Trophoblast cell (in vitro differentiated cells and primary cell): ENCODE results near the gene MKLN1.
"Not testable (repeated sequence)": the region's sequence is repeated elsewhere in the genome, so short reads cannot be mapped to it uniquely, and the experiment has no call there.

Experiments
- DNase-seq, 2 donors: peaks; one replicate each; pipeline ENCODE4 v3.0.0-alpha.2; 2016
- H2AFZ ChIP-seq: 2 replicates; pipeline ENCODE4 v1.6.1; 2013; ENCODE audit warnings: low read length, moderate library complexity, mild to moderate bottlenecking; ENCODE audit not compliant: insufficient read depth, poor library complexity
- H2AK5ac ChIP-seq: 2 replicates; pipeline ENCODE4 v1.6.1; 2013; ENCODE audit warnings: mild to moderate bottlenecking, low read length
- H2BK120ac ChIP-seq: 2 replicates; pipeline ENCODE4 v1.6.1; 2013; ENCODE audit warnings: low read length, mild to moderate bottlenecking, moderate library complexity; ENCODE audit not compliant: insufficient read depth, poor library complexity
- H2BK12ac ChIP-seq: 2 replicates; pipeline ENCODE4 v1.6.1; 2013; ENCODE audit warnings: mild to moderate bottlenecking, low read length, moderate library complexity
- H2BK5ac ChIP-seq: 2 replicates; pipeline ENCODE4 v1.6.1; 2013; ENCODE audit warnings: low read length, low read depth, moderate library complexity, mild to moderate bottlenecking; ENCODE audit not compliant: poor library complexity
- H3K14ac ChIP-seq: 2 replicates; pipeline ENCODE4 v1.6.1; 2013; ENCODE audit warnings: mild to moderate bottlenecking, low read length
- H3K18ac ChIP-seq: 2 replicates; pipeline ENCODE4 v1.6.1; 2013; ENCODE audit warnings: mild to moderate bottlenecking, low read length
- H3K23ac ChIP-seq: 2 replicates; pipeline ENCODE4 v1.6.1; 2013; ENCODE audit warnings: low read length
- H3K27ac ChIP-seq: 2 replicates; pipeline ENCODE4 v1.5.1; 2013; ENCODE audit warnings: low read depth, mild to moderate bottlenecking, inconsistent platforms, low read length, moderate library complexity
- H3K27me3 ChIP-seq: 2 replicates; pipeline ENCODE4 v1.6.1; 2013; ENCODE audit warnings: inconsistent platforms, mild to moderate bottlenecking, low read length, moderate library complexity; ENCODE audit not compliant: insufficient read depth
- H3K36me3 ChIP-seq, 2 experiments: 1 replicate in 1 of 2; 2 replicates in 1 of 2; pipeline ENCODE4 v1.6.1; 2013; ENCODE audit warnings: low read length in 2 of 2, mild to moderate bottlenecking in 2 of 2, moderate library complexity in 1 of 2; ENCODE audit not compliant: insufficient read depth in 2 of 2, control insufficient read depth in 1 of 2
- H3K4ac ChIP-seq: 2 replicates; pipeline ENCODE4 v1.6.1; 2013; ENCODE audit warnings: low read depth, mild to moderate bottlenecking, low read length, moderate library complexity
- H3K4me1 ChIP-seq, 2 experiments: 1 replicate in 1 of 2; 2 replicates in 1 of 2; pipeline ENCODE4 v1.6.1; 2013; ENCODE audit warnings: low read length in 2 of 2, mild to moderate bottlenecking in 2 of 2, moderate library complexity in 1 of 2; ENCODE audit not compliant: insufficient read depth in 2 of 2, control insufficient read depth in 1 of 2
- H3K4me2 ChIP-seq: 2 replicates; pipeline ENCODE4 v1.6.1; 2013; ENCODE audit warnings: inconsistent platforms, mild to moderate bottlenecking, low read length, moderate library complexity
- H3K4me3 ChIP-seq: 2 replicates; pipeline ENCODE4 v1.5.1; 2013; ENCODE audit warnings: mild to moderate bottlenecking, low read depth, low read length, inconsistent platforms
- H3K79me1 ChIP-seq: one replicate; pipeline ENCODE4 v1.6.1; 2013; ENCODE audit warnings: low read length
- H3K79me2 ChIP-seq: 2 replicates; pipeline ENCODE4 v1.6.1; 2013; ENCODE audit warnings: low read length, mild to moderate bottlenecking; ENCODE audit not compliant: control insufficient read depth, insufficient read depth, poor library complexity
- H3K9ac ChIP-seq: 2 replicates; pipeline ENCODE4 v1.6.1; 2013; ENCODE audit warnings: mild to moderate bottlenecking, low read length
- H3K9me3 ChIP-seq: 2 replicates; pipeline ENCODE4 v1.6.1; 2013; ENCODE audit warnings: low read depth, mild to moderate bottlenecking, control low read depth, inconsistent platforms, low read length; ENCODE audit not compliant: insufficient read depth
- H4K12ac ChIP-seq: 2 replicates; pipeline ENCODE4 v1.6.1; 2013; ENCODE audit warnings: low read depth, mild to moderate bottlenecking, low read length, moderate library complexity
- H4K8ac ChIP-seq: 2 replicates; pipeline ENCODE4 v1.6.1; 2013; ENCODE audit warnings: low read depth, mild to moderate bottlenecking, low read length, moderate library complexity
- H4K91ac ChIP-seq: one replicate; pipeline ENCODE4 v1.6.1; 2013; ENCODE audit warnings: low read depth, mild to moderate bottlenecking, low read length, moderate library complexity
- WGBS: extraction: QIAGEN DNeasy Blood & Tissue Kit; methylation state at CpG from one replicate; pipeline ENCODE4 v1.1.7; 2013; ENCODE audit warnings: missing lambda C conversion rate; ENCODE audit not compliant: insufficient read length, insufficient coverage; ENCODE audit errors: extremely low coverage; 5-methylcytosine and 5-hydroxymethylcytosine counted together

The MKLN1 gene

DNA sequence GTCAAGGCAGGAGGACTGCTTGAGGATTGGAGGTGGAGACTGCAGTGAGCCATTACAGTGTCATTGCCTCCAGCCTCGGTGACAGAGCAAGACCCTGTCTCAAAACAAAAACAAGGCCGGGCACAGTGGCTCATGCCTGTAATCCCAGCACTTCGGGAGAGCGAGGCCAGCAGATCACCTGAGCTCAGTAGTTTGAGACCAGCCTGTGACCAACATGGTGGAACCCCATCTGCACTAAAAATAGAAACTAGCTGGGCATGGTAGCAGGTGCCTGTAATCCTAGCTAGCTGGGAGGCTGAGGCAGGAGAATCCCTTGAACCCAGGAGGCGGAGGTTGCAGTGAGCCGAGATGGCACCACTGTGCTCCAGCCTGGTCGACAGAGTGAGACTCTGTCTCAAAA, 103.2 kb downstream of the MKLN1 start:
- H4K12ac ChIP-seq, H3K79me2 ChIP-seq, H3K9ac ChIP-seq, H2AFZ ChIP-seq, H4K91ac ChIP-seq, H3K27me3 ChIP-seq, H3K4me2 ChIP-seq, H3K23ac ChIP-seq, H3K36me3 ChIP-seq, H3K14ac ChIP-seq, H3K4me1 ChIP-seq, H3K18ac ChIP-seq, H3K4me3 ChIP-seq, H2BK120ac ChIP-seq, H3K27ac ChIP-seq, H2BK5ac ChIP-seq, H4K8ac ChIP-seq, H3K4ac ChIP-seq, H2BK12ac ChIP-seq, H2AK5ac ChIP-seq, DNase-seq, H3K79me1 ChIP-seq, H3K9me3 ChIP-seq: not testable (repeated sequence)
- WGBS = no CpG with 5 or more reads among the region's 7 CpGs

DNA sequence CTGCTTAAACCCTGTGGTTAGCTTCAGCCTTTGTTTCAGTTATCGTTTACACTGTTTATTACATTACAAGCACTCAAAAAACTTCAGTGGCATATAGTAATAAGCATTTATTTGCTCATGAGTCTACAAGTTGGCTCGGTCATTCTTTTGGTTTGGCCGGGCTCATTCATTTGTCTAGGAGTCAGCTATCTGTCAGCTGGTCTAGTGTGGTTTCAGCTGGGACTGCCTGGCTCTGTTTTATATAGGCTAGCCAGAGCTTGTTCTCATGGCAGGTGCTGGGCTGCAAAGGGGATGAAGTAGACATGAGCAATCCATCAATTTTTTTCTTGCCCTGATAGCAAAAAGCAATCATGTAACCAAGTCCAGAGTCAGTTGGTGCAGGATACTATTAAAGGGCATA, 103.6 kb downstream of the MKLN1 start:
- WGBS = no CpG with 5 or more reads among the region's 3 CpGs
- Histone ChIP-seq H3K36me3 (peaks cover 4 to 5% of the 10 kb centered on the region in 2 experiments), H3K4me1 (no peaks in the 10 kb centered on the region), H3K18ac (no peak overlapping the region), H3K79me1 (no peaks in the 10 kb centered on the region), H3K14ac (no peak overlapping the region), H4K8ac (no peak overlapping the region), H2BK120ac (no peak overlapping the region), H3K27ac (no peak overlapping the region), H3K79me2 (no peaks in the 10 kb centered on the region), H3K9me3 (no peaks in the 10 kb centered on the region), H3K23ac (no peak overlapping the region), H4K91ac (no peak overlapping the region), H3K9ac (no peak overlapping the region), H2AK5ac (no peak overlapping the region), H2BK5ac (no peak overlapping the region), H2AFZ (no peak overlapping the region), H2BK12ac (no peak overlapping the region), H3K27me3 (no peaks in the 10 kb centered on the region), H3K4me2 (no peak overlapping the region), H3K4me3 (no peak overlapping the region), H4K12ac (no peak overlapping the region), H3K4ac (no peak overlapping the region)
- DNase-seq = no peak

DNA sequence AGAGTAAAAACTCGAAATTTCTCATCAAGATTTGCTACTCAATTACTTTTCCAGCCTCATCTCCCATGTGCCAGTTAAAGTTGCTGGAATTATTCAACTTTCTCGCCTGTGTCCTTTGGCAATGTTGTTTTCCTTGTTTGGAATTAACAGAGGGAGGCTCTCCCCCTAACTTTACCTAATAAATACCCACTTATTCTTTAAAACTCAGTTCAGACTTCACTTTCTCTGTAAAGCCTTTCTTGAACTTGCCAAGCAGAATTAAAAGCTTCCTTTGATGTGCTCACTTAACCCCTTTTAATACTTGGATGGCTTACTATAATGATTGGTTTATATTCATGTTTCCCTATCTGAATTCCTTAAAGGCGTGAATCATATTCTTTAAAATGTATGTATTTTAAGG, 104.1 kb downstream of the MKLN1 start:
- H3K4me2 ChIP-seq = no peak overlapping the region
- no peak overlapping the region for H3K9ac ChIP-seq
- H2BK12ac ChIP-seq = no peak overlapping the region
- H2AFZ ChIP-seq = no peak overlapping the region
- H3K4me1 ChIP-seq = no peaks in the 10 kb centered on the region
- no peak overlapping the region for H3K4ac ChIP-seq
- no peak overlapping the region for H4K8ac ChIP-seq
- H3K23ac ChIP-seq = no peak overlapping the region
- no peak overlapping the region for H3K4me3 ChIP-seq
- no peaks in the 10 kb centered on the region for H3K27me3 ChIP-seq
- H2AK5ac ChIP-seq = no peak overlapping the region
- no peaks in the 10 kb centered on the region for H3K79me1 ChIP-seq
- no peak for DNase-seq
- H3K14ac ChIP-seq = no peak overlapping the region
- no peak overlapping the region for H2BK120ac ChIP-seq
- H3K9me3 ChIP-seq = no peaks in the 10 kb centered on the region
- H2BK5ac ChIP-seq = no peak overlapping the region
- H3K36me3 ChIP-seq = peaks cover 4 to 5% of the 10 kb centered on the region in 2 experiments
- H3K79me2 ChIP-seq = no peaks in the 10 kb centered on the region
- H4K91ac ChIP-seq = no peak overlapping the region
- H3K27ac ChIP-seq = no peak overlapping the region
- H4K12ac ChIP-seq = no peak overlapping the region
- WGBS = no CpG with 5 or more reads among the region's 3 CpGs
- H3K18ac ChIP-seq = no peak overlapping the region

DNA sequence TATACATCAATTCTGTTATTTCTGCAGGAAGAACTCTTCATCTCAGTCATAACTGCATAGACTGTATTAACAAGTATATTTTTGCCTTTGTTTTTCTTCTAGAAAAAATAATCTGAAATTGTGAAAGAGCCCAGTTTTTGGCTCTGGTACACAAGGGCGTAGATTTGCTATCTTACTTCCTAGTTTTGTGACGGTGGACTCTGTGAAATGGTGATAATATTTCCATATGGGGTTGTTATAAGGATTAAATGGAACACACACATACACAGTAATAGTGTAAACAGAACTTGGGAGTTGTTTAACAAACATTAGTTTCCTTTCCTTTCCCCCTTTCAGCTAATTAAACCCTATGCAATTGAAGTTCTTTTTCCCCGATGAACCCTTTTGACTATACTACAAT, 108.7 kb downstream of the MKLN1 start:
- Histone ChIP-seq H4K12ac (no peak overlapping the region), H3K18ac (no peak overlapping the region), H4K8ac (no peak overlapping the region), H2BK12ac (no peak overlapping the region), H3K4ac (no peak overlapping the region), H2AFZ (no peak overlapping the region), H3K14ac (no peak overlapping the region), H3K27ac (no peak overlapping the region), H3K9ac (no peak overlapping the region), H3K4me1 (no peaks in the 10 kb centered on the region), H3K9me3 (no peaks in the 10 kb centered on the region), H3K4me2 (no peak overlapping the region), H4K91ac (no peak overlapping the region), H3K79me1 (no peaks in the 10 kb centered on the region), H3K36me3 (peaks cover 2% of the 10 kb centered on the region in 2 experiments), H3K27me3 (no peaks in the 10 kb centered on the region), H2AK5ac (no peak overlapping the region), H3K23ac (no peak overlapping the region), H2BK120ac (no peak overlapping the region), H2BK5ac (no peak overlapping the region), H3K79me2 (no peaks in the 10 kb centered on the region), H3K4me3 (no peak overlapping the region)
- WGBS = no CpG with 5 or more reads among the region's 3 CpGs
- DNase-seq = no peak
